Trophoblast cell (in vitro differentiated cells and primary cell): Measurements from ENCODE around the gene TMEM52.

Experiments
- DNase-seq, 2 donors: peaks; one replicate each; pipeline ENCODE4 v3.0.0-alpha.2; 2016
- H2AFZ ChIP-seq: 2 replicates; pipeline ENCODE4 v1.6.1; 2013; ENCODE audit warnings: low read length, moderate library complexity, mild to moderate bottlenecking; ENCODE audit not compliant: insufficient read depth, poor library complexity
- H2AK5ac ChIP-seq: 2 replicates; pipeline ENCODE4 v1.6.1; 2013; ENCODE audit warnings: mild to moderate bottlenecking, low read length
- H2BK120ac ChIP-seq: 2 replicates; pipeline ENCODE4 v1.6.1; 2013; ENCODE audit warnings: low read length, mild to moderate bottlenecking, moderate library complexity; ENCODE audit not compliant: insufficient read depth, poor library complexity
- H2BK12ac ChIP-seq: 2 replicates; pipeline ENCODE4 v1.6.1; 2013; ENCODE audit warnings: mild to moderate bottlenecking, low read length, moderate library complexity
- H2BK5ac ChIP-seq: 2 replicates; pipeline ENCODE4 v1.6.1; 2013; ENCODE audit warnings: low read length, low read depth, moderate library complexity, mild to moderate bottlenecking; ENCODE audit not compliant: poor library complexity
- H3K14ac ChIP-seq: 2 replicates; pipeline ENCODE4 v1.6.1; 2013; ENCODE audit warnings: mild to moderate bottlenecking, low read length
- H3K18ac ChIP-seq: 2 replicates; pipeline ENCODE4 v1.6.1; 2013; ENCODE audit warnings: mild to moderate bottlenecking, low read length
- H3K23ac ChIP-seq: 2 replicates; pipeline ENCODE4 v1.6.1; 2013; ENCODE audit warnings: low read length
- H3K27ac ChIP-seq: 2 replicates; pipeline ENCODE4 v1.5.1; 2013; ENCODE audit warnings: low read depth, mild to moderate bottlenecking, inconsistent platforms, low read length, moderate library complexity
- H3K27me3 ChIP-seq: 2 replicates; pipeline ENCODE4 v1.6.1; 2013; ENCODE audit warnings: inconsistent platforms, mild to moderate bottlenecking, low read length, moderate library complexity; ENCODE audit not compliant: insufficient read depth
- H3K36me3 ChIP-seq, 2 experiments: 1 replicate in 1 of 2; 2 replicates in 1 of 2; pipeline ENCODE4 v1.6.1; 2013; ENCODE audit warnings: low read length in 2 of 2, mild to moderate bottlenecking in 2 of 2, moderate library complexity in 1 of 2; ENCODE audit not compliant: insufficient read depth in 2 of 2, control insufficient read depth in 1 of 2
- H3K4ac ChIP-seq: 2 replicates; pipeline ENCODE4 v1.6.1; 2013; ENCODE audit warnings: low read depth, mild to moderate bottlenecking, low read length, moderate library complexity
- H3K4me1 ChIP-seq, 2 experiments: 1 replicate in 1 of 2; 2 replicates in 1 of 2; pipeline ENCODE4 v1.6.1; 2013; ENCODE audit warnings: low read length in 2 of 2, mild to moderate bottlenecking in 2 of 2, moderate library complexity in 1 of 2; ENCODE audit not compliant: insufficient read depth in 2 of 2, control insufficient read depth in 1 of 2
- H3K4me2 ChIP-seq: 2 replicates; pipeline ENCODE4 v1.6.1; 2013; ENCODE audit warnings: inconsistent platforms, mild to moderate bottlenecking, low read length, moderate library complexity
- H3K4me3 ChIP-seq: 2 replicates; pipeline ENCODE4 v1.5.1; 2013; ENCODE audit warnings: mild to moderate bottlenecking, low read depth, low read length, inconsistent platforms
- H3K79me1 ChIP-seq: one replicate; pipeline ENCODE4 v1.6.1; 2013; ENCODE audit warnings: low read length
- H3K79me2 ChIP-seq: 2 replicates; pipeline ENCODE4 v1.6.1; 2013; ENCODE audit warnings: low read length, mild to moderate bottlenecking; ENCODE audit not compliant: control insufficient read depth, insufficient read depth, poor library complexity
- H3K9ac ChIP-seq: 2 replicates; pipeline ENCODE4 v1.6.1; 2013; ENCODE audit warnings: mild to moderate bottlenecking, low read length
- H3K9me3 ChIP-seq: 2 replicates; pipeline ENCODE4 v1.6.1; 2013; ENCODE audit warnings: low read depth, mild to moderate bottlenecking, control low read depth, inconsistent platforms, low read length; ENCODE audit not compliant: insufficient read depth
- H4K12ac ChIP-seq: 2 replicates; pipeline ENCODE4 v1.6.1; 2013; ENCODE audit warnings: low read depth, mild to moderate bottlenecking, low read length, moderate library complexity
- H4K8ac ChIP-seq: 2 replicates; pipeline ENCODE4 v1.6.1; 2013; ENCODE audit warnings: low read depth, mild to moderate bottlenecking, low read length, moderate library complexity
- H4K91ac ChIP-seq: one replicate; pipeline ENCODE4 v1.6.1; 2013; ENCODE audit warnings: low read depth, mild to moderate bottlenecking, low read length, moderate library complexity
- WGBS: extraction: QIAGEN DNeasy Blood & Tissue Kit; methylation state at CpG from one replicate; pipeline ENCODE4 v1.1.7; 2013; ENCODE audit warnings: missing lambda C conversion rate; ENCODE audit not compliant: insufficient read length, insufficient coverage; ENCODE audit errors: extremely low coverage; 5-methylcytosine and 5-hydroxymethylcytosine counted together

The TMEM52 gene

GRCh38 chr1:1907098-1907736 lies 11.9 kb downstream of the TMEM52 start:
- H3K4me2 ChIP-seq: no peak overlapping the region
- no peak overlapping the region for H3K9ac ChIP-seq
- no CpG with 5 or more reads among the region's 8 CpGs for WGBS
- H4K12ac ChIP-seq: no peak overlapping the region
- H3K18ac ChIP-seq: peak overlapping the region; percentile 66
- no peak overlapping the region for H3K4me3 ChIP-seq
- no peaks in the 10 kb centered on the region for H3K27me3 ChIP-seq
- peak overlapping the region; percentile 11 for H2BK5ac ChIP-seq
- peak overlapping the region; percentile 82 for H4K91ac ChIP-seq
- H3K4ac ChIP-seq: no peak overlapping the region
- DNase-seq: peak; percentile 85 to 97
- peaks cover 8% of the 10 kb centered on the region for H3K79me2 ChIP-seq
- H3K27ac ChIP-seq: peak overlapping the region; percentile 13
- H3K9me3 ChIP-seq: peaks cover 3% of the 10 kb centered on the region
- H3K23ac ChIP-seq: no peak overlapping the region
- peak overlapping the region; percentile 63 for H4K8ac ChIP-seq
- H2BK120ac ChIP-seq: peak overlapping the region; percentile 40
- H3K14ac ChIP-seq: peak overlapping the region; percentile 36
- no peak overlapping the region for H2BK12ac ChIP-seq
- H3K79me1 ChIP-seq: peaks cover 19% of the 10 kb centered on the region
- peaks cover 13 to 18% of the 10 kb centered on the region in 2 experiments for H3K4me1 ChIP-seq
- peak overlapping the region; percentile 4 for H2AK5ac ChIP-seq
- H2AFZ ChIP-seq: no peak overlapping the region
- H3K36me3 ChIP-seq: no peaks in the 10 kb centered on the region

GRCh38 chr1:1906185-1907097 lies 12.6 kb downstream of the TMEM52 start:
- Histone ChIP-seq H3K14ac (no peak overlapping the region), H4K91ac (peak overlapping the region; percentile 27), H3K27ac (peak overlapping the region; percentile 13), H3K4me1 (peaks cover 13 to 18% of the 10 kb centered on the region in 2 experiments), H2AFZ (no peak overlapping the region), H3K4ac (no peak overlapping the region), H3K23ac (no peak overlapping the region), H3K79me2 (peaks cover 8% of the 10 kb centered on the region), H3K9ac (no peak overlapping the region), H3K36me3 (no peaks in the 10 kb centered on the region), H3K18ac (no peak overlapping the region), H2AK5ac (no peak overlapping the region), H3K27me3 (no peaks in the 10 kb centered on the region), H4K8ac (no peak overlapping the region), H2BK120ac (no peak overlapping the region), H3K79me1 (peaks cover 19% of the 10 kb centered on the region), H2BK12ac (peak overlapping the region; percentile 10), H3K4me3 (no peak overlapping the region), H3K4me2 (no peak overlapping the region), H4K12ac (no peak overlapping the region), H3K9me3 (peaks cover 3% of the 10 kb centered on the region), H2BK5ac (no peak overlapping the region)
- DNase-seq: peak; percentile 85 to 93
- WGBS: no CpG with 5 or more reads among the region's 15 CpGs

GRCh38 chr1:1903224-1903623 lies 15.9 kb downstream of the TMEM52 start:
- no peak overlapping the region for H2BK5ac ChIP-seq
- no peak overlapping the region for H3K4me2 ChIP-seq
- no peak overlapping the region for H2AFZ ChIP-seq
- H3K4ac ChIP-seq: no peak overlapping the region
- no peak overlapping the region for H3K27ac ChIP-seq
- peaks cover 1% of the 10 kb centered on the region for H3K79me2 ChIP-seq
- peaks cover 5% of the 10 kb centered on the region for H3K9me3 ChIP-seq
- no peak overlapping the region for H2BK12ac ChIP-seq
- H4K91ac ChIP-seq: no peak overlapping the region
- no peak overlapping the region for H2AK5ac ChIP-seq
- no peak overlapping the region for H3K14ac ChIP-seq
- no peak overlapping the region for H4K12ac ChIP-seq
- no peak overlapping the region for H3K9ac ChIP-seq
- H2BK120ac ChIP-seq: no peak overlapping the region
- DNase-seq: no peak
- H3K4me1 ChIP-seq: peaks cover 6 to 11% of the 10 kb centered on the region in 2 experiments
- no peak overlapping the region for H3K18ac ChIP-seq
- H3K27me3 ChIP-seq: no peaks in the 10 kb centered on the region
- H3K23ac ChIP-seq: peak overlapping the region; percentile 13
- no peaks in the 10 kb centered on the region for H3K36me3 ChIP-seq
- no peak overlapping the region for H3K4me3 ChIP-seq
- no CpG with 5 or more reads among the region's 12 CpGs for WGBS
- H3K79me1 ChIP-seq: peaks cover 7% of the 10 kb centered on the region
- no peak overlapping the region for H4K8ac ChIP-seq

GRCh38 chr1:1901641-1902294 lies 17.3 kb downstream of the TMEM52 start:
- Histone ChIP-seq H3K9ac (no peak overlapping the region), H3K4me3 (no peak overlapping the region), H3K4ac (no peak overlapping the region), H3K27ac (no peak overlapping the region), H3K79me2 (no peaks in the 10 kb centered on the region), H3K14ac (no peak overlapping the region), H3K79me1 (no peaks in the 10 kb centered on the region), H2AFZ (no peak overlapping the region), H2BK12ac (no peak overlapping the region), H3K18ac (no peak overlapping the region), H2AK5ac (no peak overlapping the region), H3K27me3 (no peaks in the 10 kb centered on the region), H2BK5ac (no peak overlapping the region), H3K4me2 (no peak overlapping the region), H4K12ac (no peak overlapping the region), H4K8ac (no peak overlapping the region), H3K23ac (no peak overlapping the region), H3K36me3 (no peaks in the 10 kb centered on the region), H3K4me1 (peaks cover 4 to 6% of the 10 kb centered on the region in 2 experiments), H4K91ac (no peak overlapping the region), H2BK120ac (no peak overlapping the region), H3K9me3 (peaks cover 6% of the 10 kb centered on the region)
- WGBS: no CpG with 5 or more reads among the region's 13 CpGs
- no peak for DNase-seq
